Fibroblast of lung (primary cell): ENCODE measurements around the gene OXA1L. TPM values are rescaled to one million over a fixed set of nuclear protein-coding genes. Genes with fewer than 3 reads are reported as not detected.
A peak's percentile ranks its signal among the peaks of the same experiment; 100 is the strongest.

ENCODE experiments used
- DNase-seq, 2 donors: peaks; one replicate each; pipeline versions ENCODE4 v3.0.0 to v3.0.0-alpha.2; 2010; ENCODE audit warnings: low read depth in 2 of 2
- H2AFZ ChIP-seq: 2 replicates; pipeline ENCODE4 v1.5.1; 2012; ENCODE audit warnings: low read length, control low read depth, inconsistent platforms
- H3K27ac ChIP-seq: 2 replicates; pipeline ENCODE4 v1.5.1; 2011; ENCODE audit warnings: low read length, control low read depth; ENCODE audit not compliant: insufficient read depth
- H3K27me3 ChIP-seq: 2 replicates; pipeline ENCODE4 v1.5.1; 2011; ENCODE audit warnings: mild to moderate bottlenecking, low read length; ENCODE audit not compliant: control insufficient read depth, insufficient read depth
- H3K36me3 ChIP-seq: 2 replicates; pipeline ENCODE4 v1.5.1; 2011; ENCODE audit warnings: low read length; ENCODE audit not compliant: control insufficient read depth, insufficient read depth
- H3K4me1 ChIP-seq: 2 replicates; pipeline ENCODE4 v1.5.1; 2011; ENCODE audit warnings: low read length; ENCODE audit not compliant: control insufficient read depth, insufficient read depth; ENCODE audit errors: extremely low read depth
- H3K4me2 ChIP-seq: 2 replicates; pipeline ENCODE4 v1.5.1; 2011; ENCODE audit warnings: low read length, control low read depth; ENCODE audit not compliant: insufficient read depth; ENCODE audit errors: extremely low read depth
- H3K4me3 ChIP-seq, 4 experiments: fragments of 200-600 bp in 1 of 4; sonication (generic) in 1 of 4; replicated peaks in 1 of 4; 2 replicates each; pipeline ENCODE4 v1.5.1; 2011 to 2016; ENCODE audit warnings: low read length in 4 of 4, low read depth in 3 of 4, mild to moderate bottlenecking in 3 of 4, control low read depth in 2 of 4, inconsistent platforms in 1 of 4, mixed read lengths in 1 of 4; ENCODE audit not compliant: insufficient read depth in 1 of 4; ENCODE audit errors: control extremely low read depth in 1 of 4
- H3K79me2 ChIP-seq: 2 replicates; pipeline ENCODE4 v1.5.1; 2012; ENCODE audit warnings: mild to moderate bottlenecking, low read length, inconsistent platforms; ENCODE audit not compliant: control insufficient read depth, insufficient read depth
- H3K9ac ChIP-seq: 2 replicates; pipeline ENCODE4 v1.5.1; 2011; ENCODE audit warnings: mild to moderate bottlenecking, low read length, control low read depth; ENCODE audit not compliant: insufficient read depth
- H3K9me3 ChIP-seq: 2 replicates; pipeline ENCODE4 v1.5.1; 2012; ENCODE audit warnings: low read depth, low read length; ENCODE audit not compliant: control insufficient read depth, insufficient read depth
- H4K20me1 ChIP-seq: 2 replicates; pipeline ENCODE4 v1.5.1; 2011; ENCODE audit warnings: low read length; ENCODE audit not compliant: control insufficient read depth, insufficient read depth; ENCODE audit errors: extremely low read depth
- EZH2 ChIP-seq: IDR thresholded peaks from 2 replicates; pipeline ENCODE4 v1.5.1; 2012; ENCODE audit warnings: low read length, control low read depth, mild to moderate bottlenecking; ENCODE audit errors: missing control alignments
- polyA plus RNA-seq, 2 donors: library from polyadenylated mRNA; depleted of rRNA in 1 of 2; stranded (reverse) in 1 of 2; unstranded in 1 of 2; fragments of >200 nt; gene quantifications; 2 replicates each; pipeline ENCODE4 v1.2.1, GENCODE V29; 2011 to 2012; ENCODE audit warnings: missing spikeins in 1 of 2
- total RNA-seq: library from RNA; depleted of rRNA; stranded (reverse); fragments of >200 nt; gene quantifications from 2 replicates; pipeline ENCODE4 v1.2.1, GENCODE V29; 2014
- TF ChIP-seq, protein P1 (sequence below), 2 donors: IDR thresholded peaks in 1 of 2; conservative IDR thresholded peaks in 1 of 2; 1 replicate in 1 of 2; 2 replicates in 1 of 2; pipeline ENCODE4 v1.5.1; 2011 to 2012; ENCODE audit warnings: low read length in 2 of 2, control low read depth in 1 of 2, inconsistent platforms in 1 of 2, low read depth in 1 of 2, mild to moderate bottlenecking in 1 of 2

OXA1L gene
- total and polyA plus RNA-seq, 2 donors (not counting 1 experiment from before 2014, with no cell fraction given) = 67.2 to 141 TPM

DNA sequence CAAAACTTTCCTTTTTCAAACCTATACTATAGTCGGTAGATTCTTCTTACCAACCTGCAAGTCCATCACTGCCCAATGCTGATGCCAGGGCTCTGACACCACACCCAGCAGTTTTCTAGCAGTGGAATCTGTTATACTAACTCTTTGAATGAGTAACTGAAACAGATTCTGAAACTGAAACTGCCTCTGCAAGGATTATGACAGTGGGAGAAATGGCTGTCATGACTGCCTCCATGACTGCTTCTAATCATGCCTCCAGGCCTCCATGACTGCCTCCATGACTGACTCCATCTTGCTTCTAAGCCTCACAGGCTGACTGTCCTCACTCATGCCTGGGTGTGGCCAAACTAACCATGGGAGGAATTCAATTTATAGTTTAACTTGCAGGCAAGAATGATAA is 29.4 kb upstream of the OXA1L start:
- Histone ChIP-seq H3K9me3 (no peaks in the 10 kb centered on the region), H3K36me3 (no peaks in the 10 kb centered on the region), H3K27ac (no peak overlapping the region), H2AFZ (peak overlapping the region; percentile 11), H3K27me3 (no peaks in the 10 kb centered on the region), H3K9ac (no peak overlapping the region), H4K20me1 (no peaks in the 10 kb centered on the region), H3K4me1 (no peaks in the 10 kb centered on the region), H3K4me2 (no peak overlapping the region), H3K4me3 (no peak overlapping the region), H3K79me2 (no peaks in the 10 kb centered on the region)
- TF ChIP-seq, protein P1, sequence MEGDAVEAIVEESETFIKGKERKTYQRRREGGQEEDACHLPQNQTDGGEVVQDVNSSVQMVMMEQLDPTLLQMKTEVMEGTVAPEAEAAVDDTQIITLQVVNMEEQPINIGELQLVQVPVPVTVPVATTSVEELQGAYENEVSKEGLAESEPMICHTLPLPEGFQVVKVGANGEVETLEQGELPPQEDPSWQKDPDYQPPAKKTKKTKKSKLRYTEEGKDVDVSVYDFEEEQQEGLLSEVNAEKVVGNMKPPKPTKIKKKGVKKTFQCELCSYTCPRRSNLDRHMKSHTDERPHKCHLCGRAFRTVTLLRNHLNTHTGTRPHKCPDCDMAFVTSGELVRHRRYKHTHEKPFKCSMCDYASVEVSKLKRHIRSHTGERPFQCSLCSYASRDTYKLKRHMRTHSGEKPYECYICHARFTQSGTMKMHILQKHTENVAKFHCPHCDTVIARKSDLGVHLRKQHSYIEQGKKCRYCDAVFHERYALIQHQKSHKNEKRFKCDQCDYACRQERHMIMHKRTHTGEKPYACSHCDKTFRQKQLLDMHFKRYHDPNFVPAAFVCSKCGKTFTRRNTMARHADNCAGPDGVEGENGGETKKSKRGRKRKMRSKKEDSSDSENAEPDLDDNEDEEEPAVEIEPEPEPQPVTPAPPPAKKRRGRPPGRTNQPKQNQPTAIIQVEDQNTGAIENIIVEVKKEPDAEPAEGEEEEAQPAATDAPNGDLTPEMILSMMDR (conservative IDR thresholded peaks at IDR 0.05 in 1 of 2, IDR thresholded peaks at IDR 0.05 in 1 of 2; ENCODE audit: low read depth in 1 of 2, low read length in 2 of 2) = no peak
- TF ChIP-seq EZH2 = no peak
- no peak for DNase-seq

DNA sequence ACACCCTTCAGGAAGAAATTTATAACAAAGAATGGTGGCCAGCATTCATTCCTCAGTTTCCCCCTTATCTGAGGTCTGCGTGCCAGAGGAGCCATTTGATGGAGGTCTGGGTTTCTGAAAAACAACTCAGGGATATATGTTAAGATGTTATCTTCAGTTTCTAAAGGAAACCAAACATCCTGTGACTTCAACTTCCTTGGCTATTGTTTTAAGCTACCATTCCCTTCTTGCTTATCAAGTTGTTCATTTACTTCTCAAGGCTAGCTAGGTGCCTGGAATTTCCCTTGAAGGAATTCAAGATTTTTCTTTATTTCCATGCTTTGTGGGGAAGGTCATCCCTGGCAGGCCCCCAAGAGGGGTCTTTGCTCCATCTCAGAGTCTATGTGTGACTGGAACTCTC is 27.1 kb upstream of the OXA1L start:
- TF ChIP-seq EZH2 = no peak
- TF ChIP-seq, protein P1 (conservative IDR thresholded peaks at IDR 0.05 in 1 of 2, IDR thresholded peaks at IDR 0.05 in 1 of 2; ENCODE audit: low read depth in 1 of 2, low read length in 2 of 2) = no peak
- Histone ChIP-seq H3K4me2 (no peak overlapping the region), H3K27me3 (no peaks in the 10 kb centered on the region), H3K9me3 (no peaks in the 10 kb centered on the region), H3K79me2 (no peaks in the 10 kb centered on the region), H3K9ac (no peak overlapping the region), H3K27ac (no peak overlapping the region), H3K4me3 (no peak overlapping the region), H2AFZ (no peak overlapping the region), H3K4me1 (no peaks in the 10 kb centered on the region), H4K20me1 (no peaks in the 10 kb centered on the region), H3K36me3 (no peaks in the 10 kb centered on the region)
- DNase-seq = peak in 1 of 2 donors; percentile 7

DNA sequence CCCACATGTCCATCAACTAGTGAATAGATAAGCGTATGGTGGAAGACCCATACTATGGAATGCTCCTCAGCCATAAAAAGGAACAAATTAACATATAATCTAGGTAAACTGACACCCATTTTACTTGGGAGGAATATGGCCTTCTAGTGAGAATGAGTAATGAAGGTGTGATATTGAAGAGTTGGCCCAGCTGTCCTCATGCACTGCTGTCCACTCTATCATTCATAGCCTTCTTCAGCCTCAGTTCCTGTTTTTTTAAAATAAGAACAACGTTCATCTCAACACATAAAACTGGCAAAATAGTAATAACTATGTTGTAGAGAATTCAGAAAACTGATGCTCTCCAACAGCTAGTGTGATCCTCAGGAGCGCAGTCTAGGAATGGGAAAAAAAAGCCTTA is 26.5 kb upstream of the OXA1L start:
- no peaks in the 10 kb centered on the region for H4K20me1 ChIP-seq
- H3K27ac ChIP-seq = no peak overlapping the region
- no peak overlapping the region for H3K4me3 ChIP-seq
- no peaks in the 10 kb centered on the region for H3K4me1 ChIP-seq
- H3K36me3 ChIP-seq = no peaks in the 10 kb centered on the region
- no peak for TF ChIP-seq EZH2
- TF ChIP-seq, protein P1 (conservative IDR thresholded peaks at IDR 0.05 in 1 of 2, IDR thresholded peaks at IDR 0.05 in 1 of 2; ENCODE audit: low read depth in 1 of 2, low read length in 2 of 2) = no peak
- no peaks in the 10 kb centered on the region for H3K79me2 ChIP-seq
- H2AFZ ChIP-seq = no peak overlapping the region
- H3K9me3 ChIP-seq = no peaks in the 10 kb centered on the region
- no peak overlapping the region for H3K9ac ChIP-seq
- H3K27me3 ChIP-seq = no peaks in the 10 kb centered on the region
- no peak for DNase-seq
- H3K4me2 ChIP-seq = no peak overlapping the region
